Nephron progenitor cell (in vitro differentiated cells): Measurements from ENCODE around the gene UBAP1L.
A peak's percentile ranks its signal among the peaks of the same experiment; 100 is the strongest.

Experiments used
- DNase-seq: peaks from one replicate; pipeline ENCODE4 v3.0.0; 2021
- H3K27ac Mint-ChIP-seq: 2 replicates; pipeline ENCODE4 v1.8.0; 2021; ENCODE audit warnings: mild to moderate bottlenecking, moderate library complexity, mixed read lengths
- H3K27me3 Mint-ChIP-seq: 2 replicates; pipeline ENCODE4 v1.8.0; 2021; ENCODE audit warnings: mild to moderate bottlenecking, low read depth, mixed read lengths; ENCODE audit not compliant: poor library complexity
- H3K36me3 Mint-ChIP-seq: 2 replicates; pipeline ENCODE4 v1.8.0; 2021; ENCODE audit warnings: low read depth, mixed read lengths
- H3K4me1 Mint-ChIP-seq: 2 replicates; pipeline ENCODE4 v1.8.0; 2021; ENCODE audit warnings: mixed read lengths
- H3K4me3 Mint-ChIP-seq: 2 replicates; pipeline ENCODE4 v1.8.0; 2021; ENCODE audit warnings: mild to moderate bottlenecking, moderate library complexity, mixed read lengths
- H3K9me3 Mint-ChIP-seq: 2 replicates; pipeline ENCODE4 v1.8.0; 2021; ENCODE audit warnings: mild to moderate bottlenecking, moderate library complexity, mixed read lengths
- CTCF ChIP-seq: fragments of 200-600 bp; sonication (generic); IDR thresholded peaks from 2 replicates; pipeline ENCODE4 v1.5.0; 2021; ENCODE audit warnings: antibody characterized with exemption

The UBAP1L gene

GRCh38 chr15:65042776-65043327, 72.1 kb downstream of the UBAP1L start:
- Mint-ChIP-seq H3K4me1 (peaks cover 63% of the 10 kb centered on the region), H3K4me3 (no peak overlapping the region), H3K9me3 (no peaks in the 10 kb centered on the region), H3K27me3 (peaks cover 9% of the 10 kb centered on the region), H3K27ac (peak overlapping the region; percentile 74), H3K36me3 (no peaks in the 10 kb centered on the region)
- DNase-seq, result no peak
- no peak for TF ChIP-seq CTCF
